HG03039 (cell line): ENCODE data around the gene CLDND2.

Experiments
- ATAC-seq: cut with Tn5 transposase; IDR thresholded peaks from one replicate; pipeline ENCODE4 v1.9.1; 2021; ENCODE audit warnings: mild to moderate bottlenecking, moderate library complexity; ENCODE audit not compliant: unreplicated experiment

The CLDND2 gene

GRCh38 chr19:51386882-51387520 lies 18.2 kb upstream of the CLDND2 start:
- no peak for ATAC-seq

GRCh38 chr19:51382004-51382403 lies 13.2 kb upstream of the CLDND2 start:
- ATAC-seq: no peak

- no peak for ATAC-seq
These were observed 11.6 kb upstream of the CLDND2 start for GRCh38 chr19:51380379-51380778.

GRCh38 chr19:51377422-51377821 lies 8.6 kb upstream of the CLDND2 start:
- ATAC-seq: no peak

GRCh38 chr19:51375504-51376221 lies 6.9 kb upstream of the CLDND2 start:
- ATAC-seq: no peak

- no peak for ATAC-seq
These were observed 4.1 kb upstream of the CLDND2 start, which contains the start of gene NKG7 for GRCh38 chr19:51372649-51373504. TSS of gene NKG7 (minus strand) at chr19:51372654. CDS start at chr19:51372535, 119 bp downstream.

GRCh38 chr19:51372021-51372648 lies 3.3 kb upstream of the CLDND2 start:
- ATAC-seq: no peak

- ATAC-seq: no peak
These were observed 2.4 kb upstream of the CLDND2 start for GRCh38 chr19:51371186-51371690.

GRCh38 chr19:51370230-51370629 lies 1.4 kb upstream of the CLDND2 start:
- no peak for ATAC-seq

GRCh38 chr19:51367565-51368365 lies 1.0 kb downstream of the CLDND2 start:
- peak; percentile 63 for ATAC-seq

GRCh38 chr19:51367255-51367564 lies 1.6 kb downstream of the CLDND2 start:
- ATAC-seq: no peak

- ATAC-seq: peak; percentile 42
These were observed 2.2 kb downstream of the CLDND2 start for GRCh38 chr19:51366389-51367254.

GRCh38 chr19:51365965-51366388 lies 2.8 kb downstream of the CLDND2 start, which contains the start of gene ETFB:
TSS of gene ETFB (minus strand) at chr19:51366388. CDS start at chr19:51366326, 62 bp downstream.
- no peak for ATAC-seq

GRCh38 chr19:51365211-51365964 lies 3.4 kb downstream of the CLDND2 start:
- no peak for ATAC-seq

GRCh38 chr19:51364200-51365106 lies 4.3 kb downstream of the CLDND2 start:
- no peak for ATAC-seq

GRCh38 chr19:51361239-51361638 lies 7.6 kb downstream of the CLDND2 start:
- ATAC-seq: no peak

- ATAC-seq: no peak
These were observed 9.5 kb downstream of the CLDND2 start for GRCh38 chr19:51359294-51359693.
